K562 (cell line): ENCODE data around the gene GBX1. TPM values are rescaled to one million over a fixed set of nuclear protein-coding genes. Genes with fewer than 3 reads are reported as not detected.

ENCODE experiments used
- BCOR ChIP-seq: fragments of 450-650 bp; IDR thresholded peaks from 2 replicates; pipeline ENCODE4 v1.6.1; 2016
- BRCA1 ChIP-seq, 2 experiments: fragments of 450-650 bp in 1 of 2; sonication (generic) in 1 of 2; formaldehyde crosslinking in 1 of 2; IDR thresholded peaks; 2 replicates each; pipeline versions ENCODE4 v1.5.0 to v1.6.1; 2017 to 2020; ENCODE audit warnings: mild to moderate bottlenecking in 1 of 2, missing genetic modification reagents in 1 of 2
- CBFA2T3 ChIP-seq: fragments of 450-650 bp; IDR thresholded peaks from 2 replicates; pipeline ENCODE4 v1.6.1; 2017
- DMBX1 ChIP-seq: fragments of 250-450 bp; sonication (Bioruptor Pico); IDR thresholded peaks from 2 replicates; pipeline ENCODE4 v1.8.0; 2022; ENCODE audit warnings: inconsistent platforms, mild to moderate bottlenecking, moderate library complexity, borderline replicate concordance
- E2F3 ChIP-seq: fragments of 250-450 bp; sonication (Bioruptor Pico); IDR thresholded peaks from 2 replicates; pipeline ENCODE4 v1.4.0; 2020; ENCODE audit warnings: mild to moderate bottlenecking
- FOXM1 ChIP-seq, 2 experiments: fragments of 450-650 bp in 1 of 2; sonication (generic) in 1 of 2; formaldehyde crosslinking in 1 of 2; IDR thresholded peaks; 2 replicates each; pipeline versions ENCODE4 v1.6.1 to v1.9.0; 2017 to 2022; ENCODE audit warnings: low read depth in 2 of 2, mild to moderate bottlenecking in 2 of 2, missing genetic modification reagents in 1 of 2, moderate library complexity in 1 of 2
- GABPA ChIP-seq: fragments of 200-800 bp; sonication (Bioruptor generic); conservative IDR thresholded peaks from 2 replicates; pipeline ENCODE4 v1.6.1; 2016; ENCODE audit warnings: low read depth, missing genetic modification characterization, missing compliant biosample characterization
- GTF3C2 ChIP-seq: IDR thresholded peaks from 3 replicates; pipeline ENCODE4 v1.6.1; 2011; ENCODE audit warnings: borderline replicate concordance, mild to moderate bottlenecking, moderate library complexity; ENCODE audit not compliant: insufficient read length; ENCODE audit errors: extremely low read depth
- JUND ChIP-seq, 2 experiments: IDR thresholded peaks; 2 replicates in 1 of 2; 3 replicates in 1 of 2; pipeline ENCODE4 v1.6.1; 2011; ENCODE audit warnings: borderline replicate concordance in 2 of 2, low read depth in 2 of 2, low read length in 2 of 2, improper control_type of control experiment in 1 of 2, missing biosample characterization in 1 of 2, missing genetic modification characterization in 1 of 2, missing genetic modification reagents in 1 of 2
- MYBL2 ChIP-seq, 2 experiments: fragments of 450-650 bp in 1 of 2; sonication (generic) in 1 of 2; formaldehyde crosslinking in 1 of 2; IDR thresholded peaks; 2 replicates each; pipeline versions ENCODE4 v1.6.1 to v1.8.1; 2017 to 2022; ENCODE audit warnings: borderline replicate concordance in 1 of 2, inconsistent platforms in 1 of 2, low read depth in 1 of 2, mild to moderate bottlenecking in 1 of 2, missing genetic modification reagents in 1 of 2, moderate library complexity in 1 of 2
- RREB1 ChIP-seq: fragments of 250-450 bp; sonication (Bioruptor Pico); IDR thresholded peaks from 2 replicates; pipeline ENCODE4 v1.4.0; 2020
- STAG1 ChIP-seq: sonication (generic); formaldehyde crosslinking; IDR thresholded peaks from 2 replicates; pipeline ENCODE4 v1.5.0; 2020; ENCODE audit warnings: missing genetic modification reagents, borderline replicate concordance
- TEAD4 ChIP-seq, 2 experiments: sonication (generic) in 1 of 2; formaldehyde crosslinking in 1 of 2; IDR thresholded peaks; 2 replicates each; pipeline versions ENCODE4 v1.6.1 to v1.8.0; 2012 to 2022; ENCODE audit warnings: borderline replicate concordance in 1 of 2, inconsistent platforms in 1 of 2, low read length in 1 of 2, mild to moderate bottlenecking in 1 of 2, missing genetic modification reagents in 1 of 2
- WHSC1 ChIP-seq: IDR thresholded peaks from one replicate; pipeline ENCODE4 v1.6.1; 2012; ENCODE audit warnings: low read length, control low read depth, inconsistent platforms
- ZNF239 ChIP-seq: fragments of 250-450 bp; sonication (Bioruptor Pico); IDR thresholded peaks from 2 replicates; pipeline ENCODE4 v1.4.0; 2020; ENCODE audit warnings: mild to moderate bottlenecking
- ZNF316 ChIP-seq: fragments of 450-650 bp; IDR thresholded peaks from 2 replicates; pipeline ENCODE4 v1.6.1; 2016
- ZSCAN32 ChIP-seq: fragments of 450-650 bp; formaldehyde crosslinking; IDR thresholded peaks from 2 replicates; pipeline ENCODE4 v1.4.0; 2020; ENCODE audit warnings: mild to moderate bottlenecking, moderate library complexity
- polyA plus RNA-seq, 8 experiments: library from polyadenylated mRNA; depleted of rRNA in 4 of 8; stranded (reverse) in 5 of 8; unstranded in 3 of 8; fragments of >200 nt; fragmentation: Nextera tagmentation in 2 of 8; fragmentation: Illumina TruSeq in 1 of 8; extraction: Ambion mirVana in 2 of 8; extraction: Trizol in 1 of 8; gene quantifications; 2 replicates each; pipeline versions ENCODE4 v1.2.1 to v1.2.3, GENCODE V29; 2011 to 2014; ENCODE audit warnings: inconsistent platforms in 1 of 8, missing spikeins in 1 of 8
- total RNA-seq, 7 experiments: library from RNA; depleted of rRNA in 6 of 7; stranded (reverse); fragments of >200 nt in 6 of 7; fragmentation: Illumina TruSeq in 2 of 7; extraction: Trizol in 2 of 7; gene quantifications; 2 replicates each; pipeline versions ENCODE4 v1.2.1 to v1.2.3, GENCODE V29; 2011 to 2021; ENCODE audit warnings: low replicate concordance in 1 of 7

Gene GBX1
- total and polyA plus RNA-seq, 9 of the 15 experiments (the other 6 are each of a cell fraction or from before 2014, with no cell fraction given), result not detected

- TF ChIP-seq E2F3 (CRISPR knock-in tag) (no peak), MYBL2 (IDR thresholded peaks at IDR 0.05; ENCODE audit: low read depth) (no peak), MYBL2 (CRISPR knock-in tag; IDR thresholded peaks at IDR 0.05; ENCODE audit: borderline replicate concordance) (no peak), JUND (IDR thresholded peaks at IDR 0.05; ENCODE audit: borderline replicate concordance, low read depth, low read length) (peak; percentile 93), JUND (tag; IDR thresholded peaks at IDR 0.05; ENCODE audit: borderline replicate concordance, low read depth, low read length) (peak; percentile 90; the same call in 2 of the 3 replicates), FOXM1 (IDR thresholded peaks at IDR 0.05; ENCODE audit: low read depth) (no peak), FOXM1 (CRISPR knock-in tag; IDR thresholded peaks at IDR 0.05; ENCODE audit: low read depth) (no peak), ZSCAN32 (CRISPR knock-in tag) (no peak), STAG1 (CRISPR knock-in tag) (no peak), GTF3C2 (no peak), CBFA2T3 (peak; percentile 77), BRCA1 (IDR thresholded peaks at IDR 0.05) (no peak), BRCA1 (CRISPR knock-in tag; IDR thresholded peaks at IDR 0.05) (no peak), ZNF239 (CRISPR knock-in tag) (peak; percentile 96), GABPA (tag) (no peak), ZNF316 (no peak), DMBX1 (CRISPR knock-in tag) (no peak), RREB1 (CRISPR knock-in tag) (no peak), TEAD4 (IDR thresholded peaks at IDR 0.05; ENCODE audit: low read length) (peak; percentile 38; the same call in 1 of the 2 replicates), TEAD4 (CRISPR knock-in tag; IDR thresholded peaks at IDR 0.05; ENCODE audit: borderline replicate concordance) (no peak), WHSC1 (no peak), BCOR (no peak)
Observed at GRCh38 chr7:151113344-151114150, 53.9 kb downstream of the GBX1 start (continued).
